SU-DHL-6 (cell line): ENCODE data around the gene NEB.

Experiments used
- EZH2phosphoT487 ChIP-seq: fragments of 200-600 bp; sonication (generic), shearing (Covaris generic); conservative IDR thresholded peaks from 2 replicates; pipeline ENCODE4 v1.6.1; 2018; ENCODE audit warnings: mild to moderate bottlenecking, antibody characterized with exemption, low read length, moderate library complexity, mixed read lengths
- TF ChIP-seq, protein P1 (sequence below): fragments of 200-600 bp; sonication (generic); IDR thresholded peaks from one replicate; pipeline ENCODE4 v1.5.1; 2017; ENCODE audit warnings: antibody characterized with exemption, mild to moderate bottlenecking, low read length, moderate library complexity; ENCODE audit not compliant: insufficient read depth, poor library complexity, severe bottlenecking

DNA sequence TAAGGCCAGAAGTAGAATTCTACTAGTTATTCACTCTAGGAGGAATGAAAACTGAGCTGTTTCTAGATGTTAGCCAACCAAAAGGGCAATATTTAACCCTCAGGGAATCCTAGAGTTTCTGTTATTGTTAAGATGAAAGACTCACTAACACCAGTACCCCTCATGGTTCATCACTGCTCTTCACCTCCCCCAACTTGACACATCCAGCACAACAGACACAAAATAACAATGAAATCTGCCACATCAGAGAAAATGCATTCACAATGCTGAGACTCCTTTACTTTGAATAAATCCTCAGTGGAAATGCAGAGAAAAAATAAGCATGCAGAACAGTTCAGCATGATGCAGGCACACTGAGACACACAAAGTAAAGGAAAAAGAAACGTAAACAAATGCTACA is 213.3 kb downstream of the NEB start:
- TF ChIP-seq, protein P1, sequence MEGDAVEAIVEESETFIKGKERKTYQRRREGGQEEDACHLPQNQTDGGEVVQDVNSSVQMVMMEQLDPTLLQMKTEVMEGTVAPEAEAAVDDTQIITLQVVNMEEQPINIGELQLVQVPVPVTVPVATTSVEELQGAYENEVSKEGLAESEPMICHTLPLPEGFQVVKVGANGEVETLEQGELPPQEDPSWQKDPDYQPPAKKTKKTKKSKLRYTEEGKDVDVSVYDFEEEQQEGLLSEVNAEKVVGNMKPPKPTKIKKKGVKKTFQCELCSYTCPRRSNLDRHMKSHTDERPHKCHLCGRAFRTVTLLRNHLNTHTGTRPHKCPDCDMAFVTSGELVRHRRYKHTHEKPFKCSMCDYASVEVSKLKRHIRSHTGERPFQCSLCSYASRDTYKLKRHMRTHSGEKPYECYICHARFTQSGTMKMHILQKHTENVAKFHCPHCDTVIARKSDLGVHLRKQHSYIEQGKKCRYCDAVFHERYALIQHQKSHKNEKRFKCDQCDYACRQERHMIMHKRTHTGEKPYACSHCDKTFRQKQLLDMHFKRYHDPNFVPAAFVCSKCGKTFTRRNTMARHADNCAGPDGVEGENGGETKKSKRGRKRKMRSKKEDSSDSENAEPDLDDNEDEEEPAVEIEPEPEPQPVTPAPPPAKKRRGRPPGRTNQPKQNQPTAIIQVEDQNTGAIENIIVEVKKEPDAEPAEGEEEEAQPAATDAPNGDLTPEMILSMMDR = no peak
- TF ChIP-seq EZH2phosphoT487 = no peak
